ENCODE data around the gene RS1.

Gene RS1

GRCh38 chrX:18682979-18683387, 11.1 kb upstream of the RS1 start:
- no peaks in the 10 kb centered on the region for H3K4me1 ChIP-seq (ENCODE audit: insufficient read depth, low read length)
- H3K4me3 ChIP-seq (ENCODE audit: low read length) = no peak overlapping the region
- H2AFZ ChIP-seq (ENCODE audit: low read depth, low read length) = no peak overlapping the region
- H3K36me3 ChIP-seq (ENCODE audit: insufficient read depth, low read length) = no peaks in the 10 kb centered on the region
- no peaks in the 10 kb centered on the region for H3K9me3 ChIP-seq (ENCODE audit: low read length)
- no peaks in the 10 kb centered on the region for H3K27me3 ChIP-seq (ENCODE audit: insufficient read depth, low read length)

GRCh38 chrX:18681996-18682395, 10.1 kb upstream of the RS1 start:
- Histone ChIP-seq H2AFZ (ENCODE audit: low read depth, low read length) (no peak overlapping the region), H3K9me3 (ENCODE audit: low read length) (no peaks in the 10 kb centered on the region), H3K36me3 (ENCODE audit: insufficient read depth, low read length) (no peaks in the 10 kb centered on the region), H3K4me3 (ENCODE audit: low read length) (no peak overlapping the region), H3K27me3 (ENCODE audit: insufficient read depth, low read length) (no peaks in the 10 kb centered on the region), H3K4me1 (ENCODE audit: insufficient read depth, low read length) (no peaks in the 10 kb centered on the region)

- H3K4me3 ChIP-seq (ENCODE audit: low read length) = no peak overlapping the region
- H3K27me3 ChIP-seq (ENCODE audit: insufficient read depth, low read length) = no peaks in the 10 kb centered on the region
Observed at GRCh38 chrX:18677161-18677869, 5.4 kb upstream of the RS1 start.

GRCh38 chrX:18676470-18676869, 4.6 kb upstream of the RS1 start:
- Histone ChIP-seq H3K36me3 (ENCODE audit: insufficient read depth, low read length) (no peaks in the 10 kb centered on the region), H2AFZ (ENCODE audit: low read depth, low read length) (no peak overlapping the region), H3K4me3 (ENCODE audit: low read length) (no peak overlapping the region), H3K4me1 (ENCODE audit: insufficient read depth, low read length) (no peaks in the 10 kb centered on the region), H3K9me3 (ENCODE audit: low read length) (no peaks in the 10 kb centered on the region), H3K27me3 (ENCODE audit: insufficient read depth, low read length) (no peaks in the 10 kb centered on the region)

More at GRCh38 chrX:18677161-18677869, 5.4 kb upstream of the RS1 start:
- Histone ChIP-seq H3K9me3 (ENCODE audit: low read length) (no peaks in the 10 kb centered on the region), H3K36me3 (ENCODE audit: insufficient read depth, low read length) (no peaks in the 10 kb centered on the region), H3K4me1 (ENCODE audit: insufficient read depth, low read length) (no peaks in the 10 kb centered on the region), H2AFZ (ENCODE audit: low read depth, low read length) (no peak overlapping the region)

- H3K4me1 ChIP-seq (ENCODE audit: insufficient read depth, low read length) = no peaks in the 10 kb centered on the region
- no peak overlapping the region for H2AFZ ChIP-seq (ENCODE audit: low read depth, low read length)
- no peaks in the 10 kb centered on the region for H3K27me3 ChIP-seq (ENCODE audit: insufficient read depth, low read length)
- no peaks in the 10 kb centered on the region for H3K9me3 ChIP-seq (ENCODE audit: low read length)
- H3K4me3 ChIP-seq (ENCODE audit: low read length) = no peak overlapping the region
- H3K36me3 ChIP-seq (ENCODE audit: insufficient read depth, low read length) = no peaks in the 10 kb centered on the region
Observed at GRCh38 chrX:18676050-18676449, 4.1 kb upstream of the RS1 start.

GRCh38 chrX:18674788-18675735, 3.2 kb upstream of the RS1 start:
- H2AFZ ChIP-seq (ENCODE audit: low read depth, low read length) = peak overlapping the region; percentile 98
- peak overlapping the region; percentile 82 for H3K4me3 ChIP-seq (ENCODE audit: low read length)
- no peaks in the 10 kb centered on the region for H3K9me3 ChIP-seq (ENCODE audit: low read length)
- no peaks in the 10 kb centered on the region for H3K27me3 ChIP-seq (ENCODE audit: insufficient read depth, low read length)
- H3K36me3 ChIP-seq (ENCODE audit: insufficient read depth, low read length) = no peaks in the 10 kb centered on the region
- no peaks in the 10 kb centered on the region for H3K4me1 ChIP-seq (ENCODE audit: insufficient read depth, low read length)

GRCh38 chrX:18674417-18674787, 2.5 kb upstream of the RS1 start:
- no peaks in the 10 kb centered on the region for H3K9me3 ChIP-seq (ENCODE audit: low read length)
- no peaks in the 10 kb centered on the region for H3K4me1 ChIP-seq (ENCODE audit: insufficient read depth, low read length)
- peak overlapping the region; percentile 82 for H3K4me3 ChIP-seq (ENCODE audit: low read length)
- H3K36me3 ChIP-seq (ENCODE audit: insufficient read depth, low read length) = no peaks in the 10 kb centered on the region
- peak overlapping the region; percentile 98 for H2AFZ ChIP-seq (ENCODE audit: low read depth, low read length)
- H3K27me3 ChIP-seq (ENCODE audit: insufficient read depth, low read length) = no peaks in the 10 kb centered on the region

- H3K36me3 ChIP-seq (ENCODE audit: insufficient read depth, low read length) = no peaks in the 10 kb centered on the region
- no peaks in the 10 kb centered on the region for H3K4me1 ChIP-seq (ENCODE audit: insufficient read depth, low read length)
- no peak overlapping the region for H2AFZ ChIP-seq (ENCODE audit: low read depth, low read length)
- no peaks in the 10 kb centered on the region for H3K9me3 ChIP-seq (ENCODE audit: low read length)
- no peak overlapping the region for H3K4me3 ChIP-seq (ENCODE audit: low read length)
- no peaks in the 10 kb centered on the region for H3K27me3 ChIP-seq (ENCODE audit: insufficient read depth, low read length)
Observed at GRCh38 chrX:18668071-18668835, 3.7 kb downstream of the RS1 start.

- Histone ChIP-seq H3K9me3 (ENCODE audit: low read length) (no peaks in the 10 kb centered on the region), H2AFZ (ENCODE audit: low read depth, low read length) (no peak overlapping the region), H3K27me3 (ENCODE audit: insufficient read depth, low read length) (no peaks in the 10 kb centered on the region), H3K4me1 (ENCODE audit: insufficient read depth, low read length) (no peaks in the 10 kb centered on the region), H3K4me3 (ENCODE audit: low read length) (no peak overlapping the region), H3K36me3 (ENCODE audit: insufficient read depth, low read length) (no peaks in the 10 kb centered on the region)
Observed at GRCh38 chrX:18666614-18667013, 5.3 kb downstream of the RS1 start.

GRCh38 chrX:18664947-18665346, 7.0 kb downstream of the RS1 start:
- Histone ChIP-seq H2AFZ (ENCODE audit: low read depth, low read length) (no peak overlapping the region), H3K36me3 (ENCODE audit: insufficient read depth, low read length) (no peaks in the 10 kb centered on the region), H3K4me3 (ENCODE audit: low read length) (no peak overlapping the region), H3K9me3 (ENCODE audit: low read length) (no peaks in the 10 kb centered on the region), H3K4me1 (ENCODE audit: insufficient read depth, low read length) (no peaks in the 10 kb centered on the region), H3K27me3 (ENCODE audit: insufficient read depth, low read length) (no peaks in the 10 kb centered on the region)

- Histone ChIP-seq H3K4me3 (ENCODE audit: low read length) (no peak overlapping the region), H3K4me1 (ENCODE audit: insufficient read depth, low read length) (no peaks in the 10 kb centered on the region), H2AFZ (ENCODE audit: low read depth, low read length) (no peak overlapping the region), H3K9me3 (ENCODE audit: low read length) (no peaks in the 10 kb centered on the region), H3K36me3 (ENCODE audit: insufficient read depth, low read length) (no peaks in the 10 kb centered on the region), H3K27me3 (ENCODE audit: insufficient read depth, low read length) (no peaks in the 10 kb centered on the region)
Observed at GRCh38 chrX:18661273-18661672, 10.6 kb downstream of the RS1 start.

GRCh38 chrX:18654875-18655836, 16.8 kb downstream of the RS1 start:
- H3K9me3 ChIP-seq (ENCODE audit: low read length) = no peaks in the 10 kb centered on the region
- H3K4me3 ChIP-seq (ENCODE audit: low read length) = no peak overlapping the region
- no peak overlapping the region for H2AFZ ChIP-seq (ENCODE audit: low read depth, low read length)
- H3K4me1 ChIP-seq (ENCODE audit: insufficient read depth, low read length) = no peaks in the 10 kb centered on the region
- H3K27me3 ChIP-seq (ENCODE audit: insufficient read depth, low read length) = no peaks in the 10 kb centered on the region
- H3K36me3 ChIP-seq (ENCODE audit: insufficient read depth, low read length) = no peaks in the 10 kb centered on the region
